NOMO-1 treated with dmso at 0.1 percent for 144 hours (cell line): ENCODE results near the gene FRMD6.
"Not testable (repeated sequence)": the region's sequence is repeated elsewhere in the genome, so short reads cannot be mapped to it uniquely, and the experiment has no call there.

Experiments used
- DNase-seq: peaks from one replicate; lab custom pipeline; 2025; ENCODE audit not compliant: unreplicated experiment; lab: John Stamatoyannopoulos, UW

The FRMD6 gene

DNA sequence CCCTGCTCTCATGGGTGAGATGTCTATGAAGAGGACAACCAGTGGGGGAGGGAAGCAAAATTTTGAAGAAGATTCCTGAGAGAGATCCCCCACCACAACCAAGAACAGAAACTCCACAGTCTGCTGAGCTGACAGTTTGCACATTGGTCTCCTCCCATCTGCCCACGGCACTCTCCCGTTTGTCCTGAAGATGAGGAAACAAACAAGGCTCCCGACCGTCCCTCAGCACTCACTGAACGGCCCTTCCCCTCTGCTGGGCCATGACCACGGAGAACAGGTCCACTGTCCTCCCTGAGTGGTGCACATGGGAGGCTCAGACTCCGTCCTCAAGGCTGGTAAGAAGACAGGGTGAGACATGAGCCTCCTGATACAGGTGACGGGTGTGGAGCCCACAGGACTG lies 114.9 kb downstream of the FRMD6 start:
- DNase-seq: not testable (repeated sequence)

- not testable (repeated sequence) for DNase-seq
These were observed 117.6 kb downstream of the FRMD6 start for GRCh38 chr14:51769261-51769660.

DNA sequence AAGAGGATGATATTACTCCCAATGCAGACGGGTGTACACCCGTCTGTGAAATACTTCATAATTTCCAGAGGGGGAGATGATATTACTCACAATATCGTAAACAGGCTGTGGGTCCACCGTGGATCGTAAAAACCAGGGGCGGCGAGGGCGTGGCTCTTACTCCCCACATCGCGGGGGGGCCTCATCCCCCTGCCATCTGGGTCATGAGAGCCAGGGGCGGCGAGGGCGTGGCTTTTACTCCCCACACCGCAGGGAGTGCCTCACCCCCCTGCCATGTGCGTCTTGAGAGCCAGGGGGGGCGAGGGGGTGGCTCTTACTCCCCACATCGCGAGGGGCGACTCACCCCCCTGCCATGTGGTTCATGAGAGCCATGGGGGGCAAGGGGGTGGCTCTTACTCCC lies 122.5 kb downstream of the FRMD6 start:
- DNase-seq: no peak

DNA sequence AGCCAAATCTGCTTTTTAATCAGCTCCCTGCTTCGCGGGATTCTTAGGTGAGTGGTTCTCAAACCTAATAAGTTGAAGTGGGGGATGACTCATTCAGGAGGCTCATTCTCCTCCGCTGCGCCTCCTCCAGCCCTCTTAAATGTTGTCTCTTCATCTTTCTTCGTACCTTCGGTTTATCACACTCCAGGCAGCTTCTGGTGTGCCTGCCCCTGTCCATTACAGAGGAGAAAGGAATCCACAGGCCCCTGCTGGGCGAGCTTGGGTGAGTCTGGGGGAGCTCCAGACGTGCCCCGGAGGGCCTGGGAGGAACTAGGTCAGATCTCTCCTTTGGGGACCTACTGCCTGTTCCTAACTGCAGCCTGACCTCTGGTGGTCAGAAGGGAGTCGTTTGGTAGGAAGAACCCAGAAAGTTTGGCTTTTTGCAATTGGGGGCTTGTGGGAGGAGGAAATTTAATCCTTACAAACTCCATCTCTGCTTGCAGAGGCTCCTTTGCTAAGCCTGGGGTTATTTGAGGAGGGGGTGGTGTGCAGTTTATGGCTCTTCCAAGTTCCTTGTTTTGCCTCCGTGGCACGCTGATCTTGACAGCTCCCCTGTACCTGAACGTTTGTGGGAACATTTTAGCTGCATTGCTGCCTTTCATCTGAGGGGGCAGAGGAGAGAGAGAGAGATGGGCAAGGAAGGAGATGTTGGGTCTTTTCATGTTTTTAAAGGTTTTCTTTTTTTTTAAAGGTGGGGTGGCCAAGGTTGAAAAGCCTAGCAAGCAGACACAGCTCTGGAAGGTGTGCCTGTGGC lies 124.6 kb downstream of the FRMD6 start:
- DNase-seq: no peak

DNA sequence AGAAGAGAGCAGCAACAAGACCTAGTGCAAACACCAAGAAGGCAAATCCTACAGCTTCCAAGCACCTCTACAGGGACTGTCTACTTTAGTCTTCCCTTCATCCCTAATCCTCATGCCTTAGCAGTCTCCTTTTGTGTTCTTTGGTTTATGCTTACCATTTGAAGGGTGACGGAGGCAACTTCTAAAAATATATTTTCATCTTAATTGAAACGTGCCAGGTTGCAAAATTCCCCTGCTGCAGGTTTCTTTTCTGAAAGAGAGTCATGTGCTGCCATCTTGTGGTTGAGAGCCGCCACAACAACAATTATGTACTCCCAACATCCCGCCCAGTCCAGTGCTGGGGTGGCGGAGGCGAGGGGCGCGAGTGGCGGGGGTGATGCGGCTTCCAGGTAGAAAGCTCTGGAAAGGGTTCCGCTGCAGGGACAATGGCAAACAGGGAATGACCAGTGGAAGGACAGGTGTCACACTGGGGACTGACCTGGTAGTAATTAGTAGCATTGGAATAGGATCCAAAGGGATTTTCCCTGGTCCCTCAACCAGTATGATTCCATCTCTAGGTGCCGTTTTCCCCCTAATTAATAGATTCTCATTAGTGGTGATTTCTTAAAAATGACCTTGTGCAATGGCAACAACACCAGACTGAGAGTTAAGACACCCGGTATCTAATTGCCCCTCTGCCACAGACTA lies 128.4 kb downstream of the FRMD6 start:
- no peak for DNase-seq
